Measurements from ENCODE around the gene MYO9B.
A peak's percentile ranks its signal among the peaks of the same experiment; 100 is the strongest.

Gene MYO9B

GRCh38 chr19:17077447-17078028 is 2.0 kb downstream of the MYO9B start:
- CTCF ChIA-PET: no interaction called here
- TF ChIP-seq LEF1 (IDR thresholded peaks at IDR 0.05; ENCODE audit: borderline replicate concordance): no peak
- TF ChIP-seq FOXA1 (IDR thresholded peaks at IDR 0.05): no peak
- TF ChIP-seq, protein P1, sequence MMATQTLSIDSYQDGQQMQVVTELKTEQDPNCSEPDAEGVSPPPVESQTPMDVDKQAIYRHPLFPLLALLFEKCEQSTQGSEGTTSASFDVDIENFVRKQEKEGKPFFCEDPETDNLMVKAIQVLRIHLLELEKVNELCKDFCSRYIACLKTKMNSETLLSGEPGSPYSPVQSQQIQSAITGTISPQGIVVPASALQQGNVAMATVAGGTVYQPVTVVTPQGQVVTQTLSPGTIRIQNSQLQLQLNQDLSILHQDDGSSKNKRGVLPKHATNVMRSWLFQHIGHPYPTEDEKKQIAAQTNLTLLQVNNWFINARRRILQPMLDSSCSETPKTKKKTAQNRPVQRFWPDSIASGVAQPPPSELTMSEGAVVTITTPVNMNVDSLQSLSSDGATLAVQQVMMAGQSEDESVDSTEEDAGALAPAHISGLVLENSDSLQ (IDR thresholded peaks at IDR 0.05): no peak
- TF ChIP-seq NFRKB (IDR thresholded peaks at IDR 0.05): no peak
- TF ChIP-seq HDGF (IDR thresholded peaks at IDR 0.05; ENCODE audit: borderline replicate concordance): no peak
- no peak for TF ChIP-seq ELF4 (IDR thresholded peaks at IDR 0.05)
- TF ChIP-seq ARNT (IDR thresholded peaks at IDR 0.05): no peak
- TF ChIP-seq FOXM1 (IDR thresholded peaks at IDR 0.05; ENCODE audit: borderline replicate concordance): no peak
- no peak for TF ChIP-seq BHLHE40 (IDR thresholded peaks at IDR 0.05; ENCODE audit: borderline replicate concordance)
- no peak for TF ChIP-seq SUZ12 (IDR thresholded peaks at IDR 0.05)
- no peak for TF ChIP-seq TARDBP (IDR thresholded peaks at IDR 0.05)
- no peak for TF ChIP-seq CTBP1 (IDR thresholded peaks at IDR 0.05; ENCODE audit: borderline replicate concordance)
- TF ChIP-seq SP1 (IDR thresholded peaks at IDR 0.05): no peak
- no peak for TF ChIP-seq FOXK2 (IDR thresholded peaks at IDR 0.05)
- no peak for TF ChIP-seq L3MBTL2 (conservative IDR thresholded peaks at IDR 0.05)
- TF ChIP-seq ZNF384 (IDR thresholded peaks at IDR 0.05): no peak
- POLR2A ChIA-PET: no interaction called here
- DNase-seq (ENCODE audit: extremely low spot score): no peak

GRCh38 chr19:17078036-17078919 is 2.7 kb downstream of the MYO9B start:
- TF ChIP-seq BHLHE40 (IDR thresholded peaks at IDR 0.05; ENCODE audit: borderline replicate concordance): no peak
- no peak for TF ChIP-seq SP1 (IDR thresholded peaks at IDR 0.05)
- TF ChIP-seq CTBP1 (IDR thresholded peaks at IDR 0.05; ENCODE audit: borderline replicate concordance): no peak
- no peak for TF ChIP-seq SUZ12 (IDR thresholded peaks at IDR 0.05)
- TF ChIP-seq TARDBP (IDR thresholded peaks at IDR 0.05): no peak
- TF ChIP-seq ZNF384 (IDR thresholded peaks at IDR 0.05): no peak
- no peak for TF ChIP-seq ARNT (IDR thresholded peaks at IDR 0.05)
- no peak for TF ChIP-seq FOXA1 (IDR thresholded peaks at IDR 0.05)
- no peak for TF ChIP-seq L3MBTL2 (conservative IDR thresholded peaks at IDR 0.05)
- TF ChIP-seq HDGF (IDR thresholded peaks at IDR 0.05; ENCODE audit: borderline replicate concordance): no peak
- no peak for TF ChIP-seq FOXM1 (IDR thresholded peaks at IDR 0.05; ENCODE audit: borderline replicate concordance)
- no peak for TF ChIP-seq LEF1 (IDR thresholded peaks at IDR 0.05; ENCODE audit: borderline replicate concordance)
- TF ChIP-seq, protein P1 (IDR thresholded peaks at IDR 0.05): no peak
- TF ChIP-seq FOXK2 (IDR thresholded peaks at IDR 0.05): no peak
- TF ChIP-seq NFRKB (IDR thresholded peaks at IDR 0.05): no peak
- DNase-seq (ENCODE audit: extremely low spot score): no peak
- POLR2A ChIA-PET: no interaction called here
- CTCF ChIA-PET: interaction anchor here (0.6 kb wide), 1 partner anchor 227 kb away, joined by 4 read pairs; no protein-coding TSS in a partner anchor

GRCh38 chr19:17078920-17079709 is 3.5 kb downstream of the MYO9B start:
- POLR2A ChIA-PET: no interaction called here
- CTCF ChIA-PET: interaction anchor here (0.6 kb wide), 1 partner anchor 49 kb away, joined by 4 read pairs; no protein-coding TSS in a partner anchor
- no peak for TF ChIP-seq LEF1 (IDR thresholded peaks at IDR 0.05; ENCODE audit: borderline replicate concordance)
- DNase-seq (ENCODE audit: extremely low spot score): no peak

DNA sequence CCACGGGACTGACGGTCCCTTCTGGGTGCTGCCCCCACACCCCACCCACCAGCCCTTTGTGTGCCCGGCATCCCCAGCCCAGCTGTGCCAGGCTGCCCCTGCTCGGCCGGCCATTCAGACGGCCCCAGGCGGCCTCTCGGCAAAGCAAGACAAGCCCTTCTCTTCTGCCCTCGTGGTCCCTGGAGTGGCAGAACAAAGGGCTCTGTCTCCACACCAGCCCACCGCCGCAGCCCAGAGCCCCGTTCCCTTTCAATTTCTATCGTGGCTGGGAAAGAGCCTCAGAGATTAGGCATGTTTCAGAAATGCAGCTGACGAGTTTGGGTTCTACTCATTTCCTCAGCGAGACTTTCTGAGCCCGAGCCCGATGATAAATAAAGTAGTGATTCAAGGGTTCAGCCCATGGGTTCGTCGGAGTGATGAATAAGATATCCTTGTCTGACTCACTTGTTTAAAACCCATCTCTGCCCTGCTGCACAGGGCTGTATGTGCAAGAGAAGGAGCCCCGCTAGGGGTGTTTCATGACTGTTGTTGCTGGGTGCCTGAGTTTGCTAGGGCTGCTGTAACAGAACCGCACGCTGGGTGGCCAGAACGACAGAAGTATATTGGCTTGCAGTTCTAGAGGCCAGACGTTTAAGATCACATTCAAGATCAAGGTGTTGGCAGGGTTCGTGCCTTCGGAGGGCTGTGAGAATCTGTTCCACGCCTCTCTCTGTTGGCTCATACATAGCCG is 4.3 kb downstream of the MYO9B start:
- peak; percentile 19 for DNase-seq (ENCODE audit: extremely low spot score)
- ChIA-PET CTCF (interaction anchor here (0.6 kb wide), 1 partner anchor 48 kb away, joined by 4 read pairs; no protein-coding TSS in a partner anchor), POLR2A (no interaction called here)
- no peak for TF ChIP-seq ARNT (IDR thresholded peaks at IDR 0.05)
- no peak for TF ChIP-seq NFRKB (IDR thresholded peaks at IDR 0.05)
- no peak for TF ChIP-seq L3MBTL2 (conservative IDR thresholded peaks at IDR 0.05)
- no peak for TF ChIP-seq TARDBP (IDR thresholded peaks at IDR 0.05)
- TF ChIP-seq LEF1 (IDR thresholded peaks at IDR 0.05; ENCODE audit: borderline replicate concordance): no peak
- no peak for TF ChIP-seq SP1 (IDR thresholded peaks at IDR 0.05)
- no peak for TF ChIP-seq FOXK2 (IDR thresholded peaks at IDR 0.05)
- no peak for TF ChIP-seq CTBP1 (IDR thresholded peaks at IDR 0.05; ENCODE audit: borderline replicate concordance)
- no peak for TF ChIP-seq HDGF (IDR thresholded peaks at IDR 0.05; ENCODE audit: borderline replicate concordance)

GRCh38 chr19:17080440-17080801 is 4.8 kb downstream of the MYO9B start:
- ChIA-PET POLR2A (no interaction called here), CTCF (no interaction called here)
- DNase-seq (ENCODE audit: extremely low spot score): no peak
- no peak for TF ChIP-seq ZNF384 (IDR thresholded peaks at IDR 0.05)
- TF ChIP-seq BHLHE40 (IDR thresholded peaks at IDR 0.05; ENCODE audit: borderline replicate concordance): no peak
- TF ChIP-seq FOXM1 (IDR thresholded peaks at IDR 0.05; ENCODE audit: borderline replicate concordance): no peak
- TF ChIP-seq ELF4 (IDR thresholded peaks at IDR 0.05): no peak
